Islet precursor cell (in vitro differentiated cells): Measurements from ENCODE around the gene RABGAP1L.
"Not testable (repeated sequence)": the region's sequence is repeated elsewhere in the genome, so short reads cannot be mapped to it uniquely, and the experiment has no call there.

Experiments
- DNase-seq: peaks from one replicate; pipeline ENCODE4 v3.0.0-alpha.2; 2018

RABGAP1L gene

GRCh38 chr1:174786358-174786757, 627.0 kb downstream of the RABGAP1L start:
- DNase-seq = no peak

GRCh38 chr1:174786760-174787159, 627.4 kb downstream of the RABGAP1L start:
- DNase-seq = no peak

GRCh38 chr1:174788981-174789380, 629.7 kb downstream of the RABGAP1L start:
- no peak for DNase-seq

GRCh38 chr1:174789399-174789798, 630.1 kb downstream of the RABGAP1L start:
- no peak for DNase-seq

GRCh38 chr1:174791863-174792262, 632.5 kb downstream of the RABGAP1L start:
- no peak for DNase-seq

GRCh38 chr1:174794861-174795260, 635.5 kb downstream of the RABGAP1L start:
- DNase-seq = no peak

- no peak for DNase-seq
These were observed 636.5 kb downstream of the RABGAP1L start for GRCh38 chr1:174795806-174796205.

- no peak for DNase-seq
These were observed 638.1 kb downstream of the RABGAP1L start for GRCh38 chr1:174797398-174797797.

GRCh38 chr1:174799136-174799479, 639.8 kb downstream of the RABGAP1L start:
- no peak for DNase-seq

GRCh38 chr1:174800216-174800851, 641.0 kb downstream of the RABGAP1L start:
- DNase-seq = no peak

GRCh38 chr1:174800876-174801275, 641.6 kb downstream of the RABGAP1L start:
- no peak for DNase-seq

- no peak for DNase-seq
These were observed 650.5 kb downstream of the RABGAP1L start for GRCh38 chr1:174809755-174810280.

GRCh38 chr1:174812016-174812415, 652.7 kb downstream of the RABGAP1L start:
- no peak for DNase-seq

GRCh38 chr1:174812656-174813055, 653.3 kb downstream of the RABGAP1L start:
- DNase-seq = peak; percentile 68

- peak; percentile 54 for DNase-seq
These were observed 655.7 kb downstream of the RABGAP1L start for GRCh38 chr1:174815036-174815435.

- DNase-seq = no peak
These were observed 656.2 kb downstream of the RABGAP1L start for GRCh38 chr1:174815474-174815908.

GRCh38 chr1:174816621-174817020, 657.3 kb downstream of the RABGAP1L start:
- not testable (repeated sequence) for DNase-seq

GRCh38 chr1:174818014-174818616, 658.8 kb downstream of the RABGAP1L start:
- DNase-seq = no peak

- no peak for DNase-seq
These were observed 659.6 kb downstream of the RABGAP1L start for GRCh38 chr1:174818951-174819350.

GRCh38 chr1:174819596-174819995, 660.3 kb downstream of the RABGAP1L start:
- no peak for DNase-seq

GRCh38 chr1:174825127-174825526, 665.8 kb downstream of the RABGAP1L start:
- DNase-seq = no peak

GRCh38 chr1:174825806-174826205, 666.5 kb downstream of the RABGAP1L start:
- no peak for DNase-seq

GRCh38 chr1:174828264-174828663, 668.9 kb downstream of the RABGAP1L start:
- DNase-seq = no peak

GRCh38 chr1:174829990-174830389, 670.7 kb downstream of the RABGAP1L start:
- no peak for DNase-seq

GRCh38 chr1:174836543-174836942, 677.2 kb downstream of the RABGAP1L start:
- no peak for DNase-seq
